ENCODE results near the gene THAP4. TPM values are rescaled to one million over a fixed set of nuclear protein-coding genes. Genes with fewer than 3 reads are reported as not detected.

Gene THAP4
- total and polyA plus RNA-seq, 2 of the 13 experiments (the other 11 are each of a cell fraction or from before 2014, with no cell fraction given): 59.7 to 75.7 TPM

- TF ChIP-seq SUZ12 (IDR thresholded peaks at IDR 0.05; ENCODE audit: low read depth, low read length) (no peak), PAWR (CRISPR knock-in tag; IDR thresholded peaks at IDR 0.05; ENCODE audit: borderline replicate concordance) (no peak), ZFP82 (CRISPR knock-in tag; IDR thresholded peaks at IDR 0.05; ENCODE audit: borderline replicate concordance) (no peak), ZNF446 (CRISPR knock-in tag; IDR thresholded peaks at IDR 0.05) (no peak), CTCF (CRISPR knock-in tag; IDR thresholded peaks at IDR 0.05) (no peak), KDM4B (CRISPR knock-in tag; IDR thresholded peaks at IDR 0.05) (no peak), ZNF639 (CRISPR knock-in tag; conservative IDR thresholded peaks at IDR 0.05) (no peak), RORA (CRISPR knock-in tag; IDR thresholded peaks at IDR 0.05) (no peak), ZFP36L2 (CRISPR knock-in tag; IDR thresholded peaks at IDR 0.05) (no peak), NFAT5 (CRISPR knock-in tag; IDR thresholded peaks at IDR 0.05) (no peak), RFX3 (CRISPR knock-in tag; IDR thresholded peaks at IDR 0.05) (no peak), ZNF251 (CRISPR knock-in tag; IDR thresholded peaks at IDR 0.05) (no peak), ELF1 (CRISPR knock-in tag; IDR thresholded peaks at IDR 0.05) (no peak), NPAS2 (CRISPR knock-in tag; IDR thresholded peaks at IDR 0.05; ENCODE audit: borderline replicate concordance) (no peak), MEIS1 (CRISPR knock-in tag; IDR thresholded peaks at IDR 0.05; ENCODE audit: borderline replicate concordance) (no peak), TRIM24 (CRISPR knock-in tag; IDR thresholded peaks at IDR 0.05) (no peak), ZNF367 (CRISPR knock-in tag; IDR thresholded peaks at IDR 0.05; ENCODE audit: borderline replicate concordance) (no peak), PHF20 (CRISPR knock-in tag; IDR thresholded peaks at IDR 0.05) (no peak), FLYWCH1 (CRISPR knock-in tag; IDR thresholded peaks at IDR 0.05) (0 out of 2 replicates have a peak, but pooled peaks have one; percentile 19), TEAD2 (CRISPR knock-in tag; IDR thresholded peaks at IDR 0.05) (no peak)
- TF ChIP-seq, protein P1, sequence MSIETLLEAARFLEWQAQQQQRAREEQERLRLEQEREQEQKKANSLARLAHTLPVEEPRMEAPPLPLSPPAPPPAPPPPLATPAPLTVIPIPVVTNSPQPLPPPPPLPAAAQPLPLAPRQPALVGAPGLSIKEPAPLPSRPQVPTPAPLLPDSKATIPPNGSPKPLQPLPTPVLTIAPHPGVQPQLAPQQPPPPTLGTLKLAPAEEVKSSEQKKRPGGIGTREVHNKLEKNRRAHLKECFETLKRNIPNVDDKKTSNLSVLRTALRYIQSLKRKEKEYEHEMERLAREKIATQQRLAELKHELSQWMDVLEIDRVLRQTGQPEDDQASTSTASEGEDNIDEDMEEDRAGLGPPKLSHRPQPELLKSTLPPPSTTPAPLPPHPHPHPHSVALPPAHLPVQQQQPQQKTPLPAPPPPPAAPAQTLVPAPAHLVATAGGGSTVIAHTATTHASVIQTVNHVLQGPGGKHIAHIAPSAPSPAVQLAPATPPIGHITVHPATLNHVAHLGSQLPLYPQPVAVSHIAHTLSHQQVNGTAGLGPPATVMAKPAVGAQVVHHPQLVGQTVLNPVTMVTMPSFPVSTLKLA (IDR thresholded peaks at IDR 0.05): no peak
- TF ChIP-seq, protein P2, sequence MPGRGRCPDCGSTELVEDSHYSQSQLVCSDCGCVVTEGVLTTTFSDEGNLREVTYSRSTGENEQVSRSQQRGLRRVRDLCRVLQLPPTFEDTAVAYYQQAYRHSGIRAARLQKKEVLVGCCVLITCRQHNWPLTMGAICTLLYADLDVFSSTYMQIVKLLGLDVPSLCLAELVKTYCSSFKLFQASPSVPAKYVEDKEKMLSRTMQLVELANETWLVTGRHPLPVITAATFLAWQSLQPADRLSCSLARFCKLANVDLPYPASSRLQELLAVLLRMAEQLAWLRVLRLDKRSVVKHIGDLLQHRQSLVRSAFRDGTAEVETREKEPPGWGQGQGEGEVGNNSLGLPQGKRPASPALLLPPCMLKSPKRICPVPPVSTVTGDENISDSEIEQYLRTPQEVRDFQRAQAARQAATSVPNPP (CRISPR knock-in tag; IDR thresholded peaks at IDR 0.05): no peak
Observed at GRCh38 chr2:241635756-241636155, 1.2 kb downstream of the THAP4 start (continued).
